K562 (cell line): ENCODE results near the gene TLE7. TPM values are rescaled to one million over a fixed set of nuclear protein-coding genes. Genes with fewer than 3 reads are reported as not detected.

Experiments used
- ATAC-seq: fragments of 200-7000 bp; cut with Tn5 transposase; 3 replicates; pipeline ENCODE4 v1.9.1; 2020; ENCODE audit warnings: moderate library complexity
- BruUV-seq: library from RNA; stranded (reverse); fragments of 400-500 nt; replicated peaks from 2 replicates; lab custom pipeline; 2021; lab: Mats Ljungman, UMichigan
- CTCF ChIA-PET: fragments of 300-600 bp; formaldehyde crosslinking; extraction: SDS; loops from one replicate; lab custom pipeline; 2021; ENCODE audit warnings: low intra/inter-chr PET ratio; lab: Yijun Ruan, JAX
- POLR2A ChIA-PET: fragments of 300-600, 350-650 bp; sonication (Branson Sonifier 250); formaldehyde crosslinking; extraction: SDS; loops from one replicate; lab custom pipeline; 2021; ENCODE audit warnings: antibody characterized with exemption, inconsistent platforms; lab: Yijun Ruan, JAX
- DNase-seq, 4 experiments: peaks; one replicate each; pipeline versions ENCODE4 v3.0.0 to v3.0.0-alpha.2; 2011 to 2018; ENCODE audit warnings: low spot score in 3 of 4, mixed read lengths in 3 of 4; ENCODE audit errors: extremely low read depth in 1 of 4
- FAIRE-seq: peaks from 2 replicates; lab custom pipeline; 2011; peaks lifted over from hg19 to GRCh38; lab: Jason Lieb, UNC
- H2AFZ ChIP-seq: 2 replicates; pipeline ENCODE4 v1.6.0; 2011; ENCODE audit warnings: low read depth, low read length, control low read depth, inconsistent platforms
- H3K27ac ChIP-seq: fragments of 200-600 bp; 3 replicates; pipeline ENCODE4 v1.8.0; 2011; ENCODE audit warnings: low read depth, mild to moderate bottlenecking, control low read depth, inconsistent platforms, low read length, moderate library complexity, mixed read lengths; ENCODE audit errors: extremely low read depth
- H3K27me3 ChIP-seq, 2 experiments: fragments of 300-600 bp in 1 of 2; 2 replicates in 1 of 2; 3 replicates in 1 of 2; pipeline versions ENCODE4 v1.6.0 to v1.8.0; 2011; ENCODE audit warnings: inconsistent platforms in 2 of 2, low read length in 2 of 2, mild to moderate bottlenecking in 1 of 2, mixed read lengths in 1 of 2, moderate library complexity in 1 of 2; ENCODE audit not compliant: control insufficient read depth in 2 of 2, insufficient read depth in 2 of 2
- H3K36me3 ChIP-seq: fragments of 300-600 bp; 3 replicates; pipeline ENCODE4 v1.8.0; 2011; ENCODE audit warnings: mild to moderate bottlenecking, low read length, inconsistent platforms; ENCODE audit not compliant: control insufficient read depth, insufficient read depth
- H3K4me1 ChIP-seq, 2 experiments: fragments of 200-600 bp in 1 of 2; replicated peaks in 1 of 2; 2 replicates in 1 of 2; 3 replicates in 1 of 2; pipeline versions ENCODE4 v1.5.1 to v1.8.0; 2011; ENCODE audit warnings: inconsistent platforms in 2 of 2, low read length in 2 of 2, mild to moderate bottlenecking in 1 of 2, mixed read lengths in 1 of 2, moderate library complexity in 1 of 2; ENCODE audit not compliant: control insufficient read depth in 2 of 2, insufficient read depth in 2 of 2
- H3K4me2 ChIP-seq: 2 replicates; pipeline ENCODE4 v1.6.1; 2011; ENCODE audit warnings: low read length, control low read depth, inconsistent platforms, mixed read lengths; ENCODE audit not compliant: insufficient read depth
- H3K4me3 ChIP-seq: fragments of 200-600 bp; sonication (generic), shearing (Covaris generic); 2 replicates; pipeline ENCODE4 v1.5.1; 2016; ENCODE audit warnings: control low read depth, inconsistent platforms
- H3K79me2 ChIP-seq: fragments of 200-600 bp; 3 replicates; pipeline ENCODE4 v1.8.0; 2011; ENCODE audit warnings: low read length, inconsistent platforms; ENCODE audit not compliant: control insufficient read depth, insufficient read depth
- H3K9ac ChIP-seq, 2 experiments: 2 replicates each; pipeline versions ENCODE4 v1.6.0 to v1.6.1; 2011; ENCODE audit warnings: low read depth in 2 of 2, low read length in 2 of 2, control low read depth in 1 of 2, inconsistent platforms in 1 of 2, mild to moderate bottlenecking in 1 of 2, mixed read lengths in 1 of 2; ENCODE audit not compliant: insufficient read depth in 1 of 2
- H3K9me1 ChIP-seq: one replicate; pipeline ENCODE4 v1.6.0; 2011; ENCODE audit warnings: inconsistent platforms, mild to moderate bottlenecking, low read length, moderate library complexity; ENCODE audit not compliant: control insufficient read depth, insufficient read depth
- H3K9me3 ChIP-seq: replicated peaks from 2 replicates; pipeline ENCODE4 v1.5.1; 2011; ENCODE audit warnings: low read depth, low read length, inconsistent platforms; ENCODE audit not compliant: control insufficient read depth, insufficient read depth
- H4K20me1 ChIP-seq: replicated peaks from 2 replicates; pipeline ENCODE4 v1.6.1; 2011; ENCODE audit warnings: low read length, inconsistent platforms, mixed read lengths; ENCODE audit not compliant: control insufficient read depth, insufficient read depth
- CBFB ChIP-seq: sonication (generic); formaldehyde crosslinking; IDR thresholded peaks from 2 replicates; pipeline ENCODE4 v1.4.0; 2020; ENCODE audit warnings: mild to moderate bottlenecking, missing genetic modification reagents
- CBX5 ChIP-seq: IDR thresholded peaks from 2 replicates; pipeline ENCODE4 v1.6.1; 2014; ENCODE audit warnings: low read depth, borderline replicate concordance
- CHD2 ChIP-seq: IDR thresholded peaks from 2 replicates; pipeline ENCODE4 v1.6.1; 2011; ENCODE audit warnings: low read depth, low read length
- DMBX1 ChIP-seq: fragments of 250-450 bp; sonication (Bioruptor Pico); IDR thresholded peaks from 2 replicates; pipeline ENCODE4 v1.8.0; 2022; ENCODE audit warnings: inconsistent platforms, mild to moderate bottlenecking, moderate library complexity, borderline replicate concordance
- E2F1 ChIP-seq: sonication (generic); formaldehyde crosslinking; IDR thresholded peaks from 2 replicates; pipeline ENCODE4 v1.8.1; 2023; ENCODE audit warnings: mild to moderate bottlenecking, missing genetic modification reagents, moderate library complexity
- FOXA3 ChIP-seq, 2 experiments: fragments of 450-650 bp in 1 of 2; sonication (generic) in 1 of 2; formaldehyde crosslinking; IDR thresholded peaks in 1 of 2; conservative IDR thresholded peaks in 1 of 2; 2 replicates each; pipeline versions ENCODE4 v1.4.0 to v1.8.0; 2020 to 2022; ENCODE audit warnings: mild to moderate bottlenecking in 2 of 2, missing genetic modification reagents in 1 of 2
- KLF13 ChIP-seq: fragments of 450-650 bp; IDR thresholded peaks from 2 replicates; pipeline ENCODE4 v1.6.1; 2016; ENCODE audit warnings: missing genetic modification characterization, low read depth, mild to moderate bottlenecking, missing compliant biosample characterization, moderate library complexity, borderline replicate concordance
- NR1H2 ChIP-seq: sonication (generic); formaldehyde crosslinking; IDR thresholded peaks from 2 replicates; pipeline ENCODE4 v1.4.0; 2020; ENCODE audit warnings: mild to moderate bottlenecking, missing genetic modification reagents
- PRMT5 ChIP-seq: sonication (generic); formaldehyde crosslinking; IDR thresholded peaks from 2 replicates; pipeline ENCODE4 v1.5.0; 2020; ENCODE audit warnings: missing genetic modification reagents
- TAF15 ChIP-seq: fragments of 200-400 bp; formaldehyde crosslinking; IDR thresholded peaks from 2 replicates; pipeline ENCODE4 v1.6.1; 2017; ENCODE audit warnings: mild to moderate bottlenecking, low read depth, low read length, moderate library complexity
- TBP ChIP-seq: optimal IDR thresholded peaks from 2 replicates; pipeline ENCODE3; 2011; ENCODE audit warnings: low read depth, low read length, improper control_type of control experiment
- TRIM24 ChIP-seq, 2 experiments: fragments of 450-650 bp; IDR thresholded peaks; 2 replicates each; pipeline ENCODE4 v1.6.1; 2016
- WGBS: fragments of 100-300 bp; shearing (Covaris generic); methylation state at CpG from one replicate; pipeline ENCODE4 v1.1.6; 2016; ENCODE audit warnings: low coverage, mixed read lengths; ENCODE audit not compliant: insufficient coverage; ENCODE audit errors: missing lambda C conversion rate; 5-methylcytosine and 5-hydroxymethylcytosine counted together
- in situ Hi-C: fragments of 300-500 bp; cut with MboI; formaldehyde crosslinking; loops from 4 replicates; pipeline ENCODE4 v1.15.0; 2018; ENCODE audit warnings: inconsistent platforms, mixed read lengths
- intact Hi-C: fragments of 100-400 bp; cut with micrococcal nuclease; formaldehyde crosslinking; loops from 2 replicates; pipeline ENCODE4 v1.14.2; 2022
- polyA plus RNA-seq, 8 experiments: library from polyadenylated mRNA; depleted of rRNA in 4 of 8; stranded (reverse) in 5 of 8; unstranded in 3 of 8; fragments of >200 nt; fragmentation: Nextera tagmentation in 2 of 8; fragmentation: Illumina TruSeq in 1 of 8; extraction: Ambion mirVana in 2 of 8; extraction: Trizol in 1 of 8; gene quantifications; 2 replicates each; pipeline versions ENCODE4 v1.2.1 to v1.2.3, GENCODE V29; 2011 to 2014; ENCODE audit warnings: inconsistent platforms in 1 of 8, missing spikeins in 1 of 8
- total RNA-seq, 7 experiments: library from RNA; depleted of rRNA in 6 of 7; stranded (reverse); fragments of >200 nt in 6 of 7; fragmentation: Illumina TruSeq in 2 of 7; extraction: Trizol in 2 of 7; gene quantifications; 2 replicates each; pipeline versions ENCODE4 v1.2.1 to v1.2.3, GENCODE V29; 2011 to 2021; ENCODE audit warnings: low replicate concordance in 1 of 7

The TLE7 gene
- total and polyA plus RNA-seq, 9 of the 15 experiments (the other 6 are each of a cell fraction or from before 2014, with no cell fraction given) = not detected

DNA sequence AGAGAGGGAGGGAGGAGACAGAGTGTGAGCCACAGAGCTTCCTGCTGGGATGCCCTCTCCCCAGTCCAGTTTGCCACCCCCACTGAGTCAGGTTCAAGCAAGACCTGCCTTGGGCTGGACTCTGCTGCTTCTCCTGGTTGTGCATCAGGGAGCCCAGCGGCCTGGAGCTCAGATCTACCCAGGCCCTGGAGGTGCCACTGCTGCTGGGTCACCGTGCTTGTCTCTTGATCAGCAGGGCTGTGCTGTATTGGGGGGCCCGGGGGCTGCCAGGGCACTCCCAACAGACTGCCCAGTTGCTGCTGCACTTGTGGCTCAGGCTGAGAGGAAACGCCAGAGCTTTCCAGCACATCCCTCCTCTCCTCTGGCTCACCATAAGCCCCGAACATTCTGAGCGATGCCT, 8.9 kb downstream of the TLE7 start (continued):
- TF ChIP-seq TAF15 (no peak), CBFB (CRISPR knock-in tag) (no peak)

GRCh38 chr16:71431991-71432390, 9.9 kb downstream of the TLE7 start:
- ChIA-PET CTCF (no interaction called here), POLR2A (interaction anchor here (0.7 kb wide), 1 partner anchor 24 kb away, joined by 3 read pairs; no protein-coding TSS in a partner anchor)
- Histone ChIP-seq H3K9ac (no peak overlapping the region), H3K27ac (no peak overlapping the region), H3K4me2 (no peak overlapping the region), H3K4me3 (no peak overlapping the region), H3K4me1 (peaks cover 12 to 18% of the 10 kb centered on the region in 2 experiments; a peak in 4 of 5 replicates), H4K20me1 (0 out of 2 replicates have a peak, but pooled peaks cover 3% of the 10 kb centered on the region), H3K9me3 (no peaks in the 10 kb centered on the region), H3K36me3 (no peaks in the 10 kb centered on the region), H2AFZ (no peak overlapping the region), H3K9me1 (peaks cover 3% of the 10 kb centered on the region), H3K79me2 (no peaks in the 10 kb centered on the region), H3K27me3 (peaks cover 7 to 51% of the 10 kb centered on the region in 2 experiments; a peak in 4 of 5 replicates)
- DNase-seq (no peak), FAIRE-seq (no peak), ATAC-seq (no peak)
- intact Hi-C loops (loop anchor here (5.0 kb wide), 1 partner anchor 65 kb away; no protein-coding TSS in a partner anchor), in situ Hi-C loops (no loop called here)
- WGBS = 53% methylated on average over 7 of the region's 9 CpGs
- TF ChIP-seq CHD2 (no peak), KLF13 (tag) (no peak), FOXA3 (CRISPR knock-in tag; conservative IDR thresholded peaks at IDR 0.05 in 1 of 2, IDR thresholded peaks at IDR 0.05 in 1 of 2) (no peak), TRIM24 (IDR thresholded peaks at IDR 0.05) (no peak), DMBX1 (CRISPR knock-in tag) (no peak), TBP (no peak), NR1H2 (CRISPR knock-in tag) (no peak), E2F1 (CRISPR knock-in tag) (no peak), CBX5 (no peak), PRMT5 (CRISPR knock-in tag) (no peak)
- no TSS peak for BruUV-seq
